ENCODE results near the gene ZNF576.
A peak's percentile ranks its signal among the peaks of the same experiment; 100 is the strongest.
"Not testable (repeated sequence)": the region's sequence is repeated elsewhere in the genome, so short reads cannot be mapped to it uniquely, and the experiment has no call there.

The ZNF576 gene

DNA sequence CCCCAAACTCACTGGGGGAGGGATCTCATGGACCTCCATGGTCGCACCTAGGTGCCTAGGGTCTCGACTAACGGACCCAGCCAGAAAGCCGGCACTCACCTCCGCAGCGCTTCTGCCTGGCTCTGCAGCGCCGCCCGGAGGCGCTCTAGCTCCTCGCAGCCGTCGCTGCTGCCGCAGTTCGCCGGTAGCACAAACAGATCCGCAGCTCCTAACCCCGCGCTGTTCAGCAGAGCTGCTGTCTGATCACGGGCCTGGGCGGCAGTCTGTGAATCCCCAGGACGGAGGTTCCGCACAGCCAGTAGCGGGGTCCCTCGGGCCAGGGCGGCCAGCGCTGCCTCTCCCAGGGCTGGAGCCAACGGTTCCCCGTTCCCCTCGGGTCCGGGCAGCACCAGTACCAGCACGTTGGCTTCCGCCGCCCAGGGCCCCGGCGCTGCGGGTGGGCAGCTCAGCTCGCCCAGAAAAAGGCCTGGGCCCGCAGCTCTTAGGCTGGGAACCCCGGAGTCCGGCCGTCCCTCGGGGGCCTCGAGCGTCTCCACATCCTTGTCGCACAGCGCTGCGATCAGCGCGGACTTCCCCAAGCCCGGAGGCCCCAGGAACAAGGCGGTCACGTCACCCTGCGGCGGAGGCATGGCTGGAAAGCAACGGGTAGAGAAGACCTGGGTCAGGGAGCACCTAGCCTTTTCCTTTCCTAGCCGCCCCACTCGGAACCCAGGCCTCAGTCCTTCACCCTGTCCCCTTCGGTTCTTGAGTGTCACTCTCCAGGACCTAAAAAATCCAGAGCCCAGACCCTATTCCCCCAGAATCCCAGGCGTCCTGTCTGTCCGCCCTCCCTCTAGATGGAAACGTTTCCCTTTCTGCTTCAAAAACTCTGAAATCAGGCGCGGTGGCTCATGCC is 1.4 kb upstream of the ZNF576 start:
- peak overlapping the region; percentile 87 for H3K4me3 ChIP-seq (ENCODE audit: low read length)
- TF ChIP-seq, protein P1, sequence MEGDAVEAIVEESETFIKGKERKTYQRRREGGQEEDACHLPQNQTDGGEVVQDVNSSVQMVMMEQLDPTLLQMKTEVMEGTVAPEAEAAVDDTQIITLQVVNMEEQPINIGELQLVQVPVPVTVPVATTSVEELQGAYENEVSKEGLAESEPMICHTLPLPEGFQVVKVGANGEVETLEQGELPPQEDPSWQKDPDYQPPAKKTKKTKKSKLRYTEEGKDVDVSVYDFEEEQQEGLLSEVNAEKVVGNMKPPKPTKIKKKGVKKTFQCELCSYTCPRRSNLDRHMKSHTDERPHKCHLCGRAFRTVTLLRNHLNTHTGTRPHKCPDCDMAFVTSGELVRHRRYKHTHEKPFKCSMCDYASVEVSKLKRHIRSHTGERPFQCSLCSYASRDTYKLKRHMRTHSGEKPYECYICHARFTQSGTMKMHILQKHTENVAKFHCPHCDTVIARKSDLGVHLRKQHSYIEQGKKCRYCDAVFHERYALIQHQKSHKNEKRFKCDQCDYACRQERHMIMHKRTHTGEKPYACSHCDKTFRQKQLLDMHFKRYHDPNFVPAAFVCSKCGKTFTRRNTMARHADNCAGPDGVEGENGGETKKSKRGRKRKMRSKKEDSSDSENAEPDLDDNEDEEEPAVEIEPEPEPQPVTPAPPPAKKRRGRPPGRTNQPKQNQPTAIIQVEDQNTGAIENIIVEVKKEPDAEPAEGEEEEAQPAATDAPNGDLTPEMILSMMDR (conservative IDR thresholded peaks at IDR 0.05; ENCODE audit: low read depth, low read length) = peak; percentile 95
- DNase-seq (ENCODE audit: low read depth) = no peak

DNA sequence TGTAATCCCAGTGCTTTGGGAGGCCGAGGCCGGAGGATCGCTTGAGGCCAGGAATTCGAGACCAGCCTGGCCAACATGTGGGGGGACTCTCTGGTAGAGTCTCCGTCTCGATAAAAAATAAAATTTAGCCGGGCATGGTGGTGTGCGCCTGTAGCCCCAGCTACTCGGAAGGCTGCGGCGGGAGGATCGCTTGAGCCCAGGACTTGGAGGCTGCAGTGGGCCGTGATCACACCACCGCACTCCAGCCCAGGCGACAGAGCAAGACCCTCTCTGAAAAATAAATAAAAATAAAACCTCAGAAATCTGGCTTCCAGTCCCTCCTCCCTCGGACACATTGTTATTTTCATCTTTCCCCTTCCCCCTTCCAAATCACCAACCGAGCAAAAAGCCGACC is 793 bp upstream of the ZNF576 start:
- TF ChIP-seq, protein P1 (conservative IDR thresholded peaks at IDR 0.05; ENCODE audit: low read depth, low read length) = no peak
- DNase-seq (ENCODE audit: low read depth) = no peak
- H3K4me3 ChIP-seq (ENCODE audit: low read length) = peak overlapping the region; percentile 87

DNA sequence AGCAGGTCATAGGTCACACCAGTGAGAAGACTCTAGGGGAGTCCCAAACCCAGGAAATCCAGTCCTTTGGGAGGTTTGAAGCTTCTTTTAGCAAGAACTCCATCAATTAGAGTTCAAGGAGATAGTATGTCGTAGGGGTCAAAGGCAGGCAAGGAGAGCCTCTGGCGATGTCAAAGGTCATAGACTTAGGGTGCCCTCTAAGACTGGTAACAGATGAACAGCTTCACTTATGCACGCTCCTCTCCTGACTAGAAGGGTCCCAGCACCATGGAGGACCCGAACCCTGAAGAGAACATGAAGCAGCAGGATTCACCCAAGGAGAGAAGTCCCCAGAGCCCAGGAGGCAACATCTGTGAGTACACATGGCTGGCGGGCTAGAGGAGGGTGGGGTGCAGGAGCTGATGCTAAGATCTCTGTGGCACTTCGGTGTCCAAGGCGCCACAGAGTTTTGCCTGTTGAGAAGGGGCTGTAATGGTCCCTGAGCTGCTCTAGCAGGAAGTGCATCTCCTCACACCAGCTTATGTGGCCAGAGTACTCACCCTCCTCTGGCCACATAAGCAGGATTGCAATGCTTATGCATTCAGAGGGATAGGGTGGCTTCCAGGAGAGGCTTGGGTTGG is 557 bp downstream of the ZNF576 start:
- peak overlapping the region; percentile 79 for H3K4me3 ChIP-seq (ENCODE audit: low read length)
- TF ChIP-seq, protein P1 (conservative IDR thresholded peaks at IDR 0.05; ENCODE audit: low read depth, low read length) = no peak
- no peak for DNase-seq (ENCODE audit: low read depth)

DNA sequence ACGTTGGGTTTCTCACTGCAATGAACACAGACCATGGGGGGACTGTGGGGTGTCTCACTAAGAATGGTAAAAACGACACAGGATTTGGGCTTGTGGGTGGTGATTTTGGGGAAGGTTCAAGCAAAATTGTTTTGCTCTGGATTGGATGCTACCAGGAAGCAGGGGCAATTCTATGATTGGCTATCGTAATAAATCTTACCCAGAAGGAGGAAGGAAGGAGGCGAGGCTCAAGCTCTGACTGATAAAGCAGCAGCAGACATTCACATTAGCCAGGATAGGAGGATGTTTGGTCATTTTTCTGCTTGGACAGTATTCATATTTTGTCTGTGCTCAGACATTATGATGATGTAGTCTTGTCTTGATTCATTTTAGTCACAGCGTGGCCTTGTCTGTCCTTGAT is 1.5 kb downstream of the ZNF576 start:
- H3K4me3 ChIP-seq (ENCODE audit: low read length) = peak overlapping the region; percentile 6
- TF ChIP-seq, protein P1 (conservative IDR thresholded peaks at IDR 0.05; ENCODE audit: low read depth, low read length) = no peak
- DNase-seq (ENCODE audit: low read depth) = no peak

DNA sequence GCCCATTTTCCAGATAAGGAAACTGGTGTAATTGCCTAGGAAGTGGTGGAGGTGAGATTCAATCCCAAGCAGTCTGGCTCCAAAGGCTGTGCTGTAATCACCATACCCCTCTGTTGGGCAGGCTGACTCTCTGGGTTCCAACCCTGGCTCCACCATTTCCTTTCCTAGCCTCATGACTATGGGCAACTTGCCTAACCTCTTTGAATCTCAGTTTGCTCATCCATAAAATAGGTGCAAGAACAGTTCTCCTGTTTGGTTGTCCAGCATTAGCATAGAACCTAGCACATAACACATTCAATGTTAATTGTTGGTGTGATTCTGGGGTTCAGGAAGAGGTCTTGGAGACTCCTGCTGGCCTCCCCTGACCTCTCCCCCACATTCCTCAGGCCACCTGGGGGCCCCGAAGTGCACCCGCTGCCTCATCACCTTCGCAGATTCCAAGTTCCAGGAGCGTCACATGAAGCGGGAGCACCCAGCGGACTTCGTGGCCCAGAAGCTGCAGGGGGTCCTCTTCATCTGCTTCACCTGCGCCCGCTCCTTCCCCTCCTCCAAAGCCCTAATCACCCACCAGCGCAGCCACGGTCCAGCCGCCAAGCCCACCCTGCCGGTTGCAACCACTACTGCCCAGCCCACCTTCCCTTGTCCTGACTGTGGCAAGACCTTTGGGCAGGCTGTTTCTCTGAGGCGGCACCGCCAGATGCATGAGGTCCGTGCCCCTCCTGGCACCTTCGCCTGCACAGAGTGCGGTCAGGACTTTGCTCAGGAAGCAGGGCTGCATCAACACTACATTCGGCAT is 2.2 kb downstream of the ZNF576 start:
- H3K4me3 ChIP-seq (ENCODE audit: low read length) = no peak overlapping the region
- TF ChIP-seq, protein P1 (conservative IDR thresholded peaks at IDR 0.05; ENCODE audit: low read depth, low read length) = no peak

DNA sequence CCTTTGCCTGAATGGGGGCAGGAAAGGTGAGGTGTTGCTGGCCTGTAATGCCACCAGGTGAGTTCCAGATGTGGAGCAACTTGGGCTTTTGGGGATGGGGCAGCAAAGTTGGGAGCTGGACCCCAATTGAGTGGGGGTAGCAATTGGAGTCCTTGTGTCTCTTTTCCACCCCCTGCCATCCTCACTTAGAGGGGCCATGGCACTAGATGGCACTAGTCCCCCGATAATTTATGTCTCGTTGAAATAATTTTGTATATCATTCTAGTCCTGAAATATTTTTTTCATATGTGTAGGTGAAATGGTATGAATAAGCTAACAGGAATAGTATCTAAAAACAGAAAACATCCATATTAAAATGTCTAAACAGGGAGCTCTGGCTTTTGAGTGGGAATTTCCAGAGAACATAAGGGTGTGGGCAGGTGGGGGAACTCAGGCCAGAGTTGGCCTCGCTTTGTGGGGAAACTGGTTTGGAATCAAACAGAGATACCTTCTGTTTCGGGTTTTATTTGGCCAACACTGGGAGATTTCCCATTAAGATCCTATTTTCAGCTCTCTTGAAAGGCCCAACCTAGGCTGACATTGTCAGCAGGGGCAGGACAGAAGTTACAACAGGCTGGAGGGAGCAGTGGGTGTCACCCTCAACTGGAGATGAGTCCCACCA is 3.4 kb downstream of the ZNF576 start:
- DNase-seq (ENCODE audit: low read depth) = no peak
- no peak overlapping the region for H3K4me3 ChIP-seq (ENCODE audit: low read length)
- TF ChIP-seq, protein P1 (conservative IDR thresholded peaks at IDR 0.05; ENCODE audit: low read depth, low read length) = no peak

More for the DNA sequence above, 2.2 kb downstream of the ZNF576 start:
- DNase-seq (ENCODE audit: low read depth) = no peak

DNA sequence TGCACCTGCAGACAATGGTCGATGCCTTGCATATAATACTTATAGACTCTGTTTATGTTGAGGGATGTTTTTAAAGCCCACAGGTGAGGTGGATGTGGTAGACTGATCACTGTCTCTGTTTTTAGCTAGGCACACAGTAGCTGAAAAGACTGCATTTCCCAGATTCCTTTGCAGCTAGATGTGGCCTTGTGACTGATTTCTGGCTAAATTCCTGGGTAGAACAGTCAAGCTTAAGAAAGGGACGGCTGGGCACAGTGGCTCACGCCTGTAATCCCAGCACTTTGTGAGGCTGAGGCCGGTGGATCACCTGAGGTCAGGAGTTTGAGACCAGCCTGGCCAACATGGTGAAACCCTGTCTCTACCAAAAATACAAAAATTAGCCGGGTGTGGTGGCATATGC is 3.9 kb downstream of the ZNF576 start:
- DNase-seq (ENCODE audit: low read depth); H3K4me3 ChIP-seq (ENCODE audit: low read length): not testable (repeated sequence)

Measured in retinal pigment epithelial cell (primary cell).